Urinary bladder (tissue), 4 donors: ENCODE data around the gene NCBP3. TPM values are rescaled to one million over a fixed set of nuclear protein-coding genes. Genes with fewer than 3 reads are reported as not detected.

Experiments used
- DNase-seq: peaks from one replicate; pipeline ENCODE4 v3.0.0-alpha.2; 2015; ENCODE audit errors: extremely low spot score
- H3K27ac ChIP-seq: one replicate; pipeline ENCODE4 v1.5.1; 2013; ENCODE audit warnings: low read depth, mild to moderate bottlenecking, moderate library complexity
- H3K36me3 ChIP-seq: one replicate; pipeline ENCODE4 v1.6.1; 2013; ENCODE audit warnings: mild to moderate bottlenecking, moderate library complexity; ENCODE audit not compliant: insufficient read depth
- H3K4me1 ChIP-seq: one replicate; pipeline ENCODE4 v1.6.1; 2013; ENCODE audit warnings: mild to moderate bottlenecking, moderate library complexity; ENCODE audit not compliant: insufficient read depth
- H3K4me3 ChIP-seq: one replicate; pipeline ENCODE4 v1.5.1; 2013; ENCODE audit warnings: low read depth, low read length
- WGBS: extraction: QIAGEN DNeasy Blood & Tissue Kit; methylation state at CpG from one replicate; pipeline ENCODE4 v1.1.7; 2013; 5-methylcytosine and 5-hydroxymethylcytosine counted together
- polyA plus RNA-seq: library from polyadenylated mRNA; stranded (reverse); fragments of 200-250 nt; gene quantifications from one replicate; pipeline ENCODE4 v1.2.3, GENCODE V29; 2013
- total RNA-seq: library from RNA; depleted of rRNA; stranded (reverse); fragments of >200 nt; gene quantifications from one replicate; pipeline ENCODE4 v1.2.3, GENCODE V29; 2014
- donor health status: healthy with polysubstance abuse.
- donor health status: healthy.

Gene NCBP3
- total and polyA plus RNA-seq, 2 donors = 21.2 to 42.0 TPM

- Histone ChIP-seq H3K4me3 (no peak overlapping the region), H3K4me1 (no peaks in the 10 kb centered on the region), H3K36me3 (no peaks in the 10 kb centered on the region), H3K27ac (no peak overlapping the region)
- 94% methylated on average over 4 of the region's 4 CpGs for WGBS
- DNase-seq = no peak
Observed at GRCh38 chr17:3826191-3826590, 19.9 kb downstream of the NCBP3 start.

- no peak for DNase-seq
- Histone ChIP-seq H3K27ac (no peak overlapping the region), H3K4me3 (no peak overlapping the region), H3K4me1 (no peaks in the 10 kb centered on the region), H3K36me3 (no peaks in the 10 kb centered on the region)
- 96% methylated on average over 9 of the region's 9 CpGs for WGBS
Observed at GRCh38 chr17:3821101-3821500, 24.9 kb downstream of the NCBP3 start.

- 88% methylated on average over 6 of the region's 6 CpGs for WGBS
- no peaks in the 10 kb centered on the region for H3K36me3 ChIP-seq
- H3K4me1 ChIP-seq = no peaks in the 10 kb centered on the region
- no peak overlapping the region for H3K4me3 ChIP-seq
- DNase-seq = no peak
- H3K27ac ChIP-seq = no peak overlapping the region
Observed at GRCh38 chr17:3818786-3819185, 27.3 kb downstream of the NCBP3 start.

GRCh38 chr17:3817851-3818605 is 28.0 kb downstream of the NCBP3 start:
- whole genome bisulfite sequencing = 95% methylated on average over 12 of the region's 12 CpGs
- Histone ChIP-seq H3K4me3 (no peak overlapping the region), H3K36me3 (no peaks in the 10 kb centered on the region), H3K4me1 (no peaks in the 10 kb centered on the region), H3K27ac (no peak overlapping the region)
- no peak for DNase-seq

GRCh38 chr17:3815925-3816324 is 30.1 kb downstream of the NCBP3 start:
- no peak overlapping the region for H3K27ac ChIP-seq
- no peaks in the 10 kb centered on the region for H3K36me3 ChIP-seq
- 88% methylated on average over 7 of the region's 7 CpGs for WGBS
- H3K4me3 ChIP-seq = no peak overlapping the region
- no peak for DNase-seq
- no peaks in the 10 kb centered on the region for H3K4me1 ChIP-seq

GRCh38 chr17:3815122-3815521 is 30.9 kb downstream of the NCBP3 start:
- Histone ChIP-seq H3K4me3 (no peak overlapping the region), H3K27ac (no peak overlapping the region), H3K4me1 (no peaks in the 10 kb centered on the region), H3K36me3 (no peaks in the 10 kb centered on the region)
- DNase-seq = no peak
- WGBS = 91% methylated on average over 6 of the region's 6 CpGs

DNA sequence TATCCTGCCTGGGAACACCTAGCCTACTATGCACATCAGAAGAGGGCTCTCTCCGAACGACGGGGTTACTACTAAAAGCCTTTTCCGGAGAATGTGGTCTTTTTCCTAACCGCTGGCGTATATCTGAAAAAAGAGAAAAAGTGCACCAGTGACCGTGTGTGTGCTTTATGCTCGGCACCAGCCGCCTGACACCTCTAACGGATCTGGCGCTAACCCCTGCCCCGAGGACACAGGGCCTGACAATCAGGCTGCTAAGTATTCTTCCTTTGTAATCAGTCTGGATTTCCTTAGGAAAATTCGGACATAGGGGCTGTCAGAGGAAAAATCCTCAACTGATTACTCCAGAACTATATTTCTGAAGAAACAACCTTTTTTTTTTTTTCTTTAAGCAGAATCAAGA is 31.7 kb downstream of the NCBP3 start:
- Histone ChIP-seq H3K4me1 (no peaks in the 10 kb centered on the region), H3K27ac (no peak overlapping the region), H3K36me3 (no peaks in the 10 kb centered on the region), H3K4me3 (no peak overlapping the region)
- 93% methylated on average over 13 of the region's 13 CpGs for WGBS
- no peak for DNase-seq

DNA sequence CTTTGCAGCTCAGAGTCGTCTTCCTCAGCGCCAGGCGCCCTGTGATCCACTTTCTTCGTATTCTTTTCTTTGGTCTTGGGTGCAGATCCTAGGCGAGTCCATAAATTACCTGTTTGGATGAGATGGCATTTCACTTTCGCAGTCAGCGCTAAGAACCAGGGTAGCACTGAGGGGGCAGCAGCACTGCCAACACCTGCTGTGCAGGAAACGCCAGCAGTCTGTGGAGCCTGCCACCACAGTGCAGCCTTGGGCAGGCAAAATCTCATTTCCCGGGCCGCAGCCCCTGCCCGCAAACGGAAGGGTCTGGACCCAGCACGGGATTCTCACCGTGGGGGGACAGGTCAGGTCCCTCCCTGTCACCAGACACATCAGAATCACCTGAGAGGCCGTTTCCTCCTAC is 32.9 kb downstream of the NCBP3 start:
- no peaks in the 10 kb centered on the region for H3K36me3 ChIP-seq
- no peak overlapping the region for H3K4me3 ChIP-seq
- H3K27ac ChIP-seq = no peak overlapping the region
- DNase-seq = no peak
- WGBS = 93% methylated on average over 15 of the region's 15 CpGs
- H3K4me1 ChIP-seq = no peaks in the 10 kb centered on the region

- Histone ChIP-seq H3K4me3 (no peak overlapping the region), H3K36me3 (no peaks in the 10 kb centered on the region), H3K27ac (no peak overlapping the region), H3K4me1 (no peaks in the 10 kb centered on the region)
- DNase-seq = no peak
- WGBS = 94% methylated on average over 12 of the region's 12 CpGs
Observed at GRCh38 chr17:3812771-3813170, 33.3 kb downstream of the NCBP3 start.

- H3K27ac ChIP-seq = no peak overlapping the region
Observed at GRCh38 chr17:3812284-3812683, 33.8 kb downstream of the NCBP3 start.

GRCh38 chr17:3810019-3810418 is 36.0 kb downstream of the NCBP3 start:
- Histone ChIP-seq H3K4me1 (no peaks in the 10 kb centered on the region), H3K36me3 (no peaks in the 10 kb centered on the region), H3K4me3 (no peak overlapping the region), H3K27ac (no peak overlapping the region)
- WGBS = 89% methylated on average over 4 of the region's 4 CpGs
- DNase-seq = no peak

More at GRCh38 chr17:3812284-3812683, 33.8 kb downstream of the NCBP3 start:
- no peak for DNase-seq
- Histone ChIP-seq H3K4me1 (no peaks in the 10 kb centered on the region), H3K36me3 (no peaks in the 10 kb centered on the region), H3K4me3 (no peak overlapping the region)
- 90% methylated on average over 10 of the region's 10 CpGs for WGBS

- WGBS = 96% methylated on average over 4 of the region's 4 CpGs
- no peak overlapping the region for H3K4me3 ChIP-seq
- no peaks in the 10 kb centered on the region for H3K4me1 ChIP-seq
- no peak overlapping the region for H3K27ac ChIP-seq
- no peaks in the 10 kb centered on the region for H3K36me3 ChIP-seq
- no peak for DNase-seq
Observed at GRCh38 chr17:3809135-3809534, 36.9 kb downstream of the NCBP3 start.

DNA sequence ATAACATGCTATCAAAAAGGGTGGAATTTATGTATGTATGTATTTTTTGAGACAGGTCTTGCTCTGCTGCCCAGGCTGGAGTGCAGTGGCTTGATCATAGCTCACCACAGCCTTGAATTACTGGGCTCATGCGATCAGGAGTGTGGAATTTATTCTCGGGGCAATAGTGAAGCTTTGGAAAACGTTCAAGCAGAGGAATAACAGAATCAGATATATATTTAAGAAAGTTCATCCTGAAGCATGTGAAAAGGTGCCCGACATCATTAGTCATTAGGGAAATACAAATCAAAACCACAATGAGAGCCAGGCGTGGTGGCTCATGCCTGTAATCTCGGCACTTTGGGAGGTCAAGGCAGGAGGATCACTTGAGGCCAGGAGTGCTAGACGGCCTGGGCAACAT is 37.3 kb downstream of the NCBP3 start:
- DNase-seq = no peak
- Histone ChIP-seq H3K4me3 (no peak overlapping the region), H3K4me1 (no peaks in the 10 kb centered on the region), H3K27ac (no peak overlapping the region), H3K36me3 (no peaks in the 10 kb centered on the region)
- 91% methylated on average over 7 of the region's 7 CpGs for WGBS

DNA sequence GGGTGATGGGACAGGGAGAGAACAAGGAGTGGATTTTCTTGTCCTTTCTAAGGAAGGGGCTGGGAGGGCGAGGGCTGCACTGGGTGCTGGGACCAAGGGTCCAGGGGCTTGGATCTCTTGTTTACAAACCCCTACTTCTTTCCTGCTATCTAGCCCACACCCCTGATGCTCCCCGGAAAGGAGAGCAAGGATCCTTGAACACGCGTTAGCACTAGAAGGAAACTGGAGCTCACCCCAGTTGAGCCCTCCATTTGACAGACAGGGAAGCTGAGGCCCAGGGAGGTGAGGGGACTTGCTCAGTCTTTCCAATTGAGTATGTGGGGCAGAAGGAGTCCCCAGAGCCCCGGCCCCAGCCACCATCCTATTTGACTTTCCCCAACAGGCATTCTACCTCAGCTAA is 40.5 kb downstream of the NCBP3 start:
- Histone ChIP-seq H3K27ac (no peak overlapping the region), H3K4me3 (no peak overlapping the region), H3K4me1 (no peaks in the 10 kb centered on the region), H3K36me3 (no peaks in the 10 kb centered on the region)
- whole genome bisulfite sequencing = 87% methylated on average over 5 of the region's 5 CpGs
- no peak for DNase-seq

GRCh38 chr17:3804503-3804931 is 41.5 kb downstream of the NCBP3 start:
- H3K4me3 ChIP-seq = no peak overlapping the region
- no peak overlapping the region for H3K27ac ChIP-seq
- WGBS = 82% methylated on average over 6 of the region's 6 CpGs
- no peak for DNase-seq
- H3K36me3 ChIP-seq = no peaks in the 10 kb centered on the region
- H3K4me1 ChIP-seq = no peaks in the 10 kb centered on the region
